KOPT-K1 (cell line): ENCODE results near the gene GNAT1.
"Not testable (repeated sequence)": the region's sequence is repeated elsewhere in the genome, so short reads cannot be mapped to it uniquely, and the experiment has no call there.

Experiments used
- H3K27ac ChIP-seq: fragments of 200-600 bp; sonication (generic); 2 replicates; pipeline ENCODE4 v1.5.1; 2016; ENCODE audit warnings: antibody characterized with exemption, mild to moderate bottlenecking, low read depth, low read length; ENCODE audit not compliant: poor library complexity, severe bottlenecking
- H3K36me3 ChIP-seq: fragments of 200-600 bp; sonication (generic); 2 replicates; pipeline ENCODE4 v1.5.1; 2017; ENCODE audit warnings: antibody characterized with exemption, mild to moderate bottlenecking, low read length, moderate library complexity; ENCODE audit not compliant: insufficient read depth
- H3K9me3 ChIP-seq: fragments of 200-600 bp; sonication (generic); 2 replicates; pipeline ENCODE4 v1.5.1; 2017; ENCODE audit warnings: antibody characterized with exemption, low read length, mild to moderate bottlenecking; ENCODE audit not compliant: insufficient read depth, poor library complexity, severe bottlenecking

GNAT1 gene

DNA sequence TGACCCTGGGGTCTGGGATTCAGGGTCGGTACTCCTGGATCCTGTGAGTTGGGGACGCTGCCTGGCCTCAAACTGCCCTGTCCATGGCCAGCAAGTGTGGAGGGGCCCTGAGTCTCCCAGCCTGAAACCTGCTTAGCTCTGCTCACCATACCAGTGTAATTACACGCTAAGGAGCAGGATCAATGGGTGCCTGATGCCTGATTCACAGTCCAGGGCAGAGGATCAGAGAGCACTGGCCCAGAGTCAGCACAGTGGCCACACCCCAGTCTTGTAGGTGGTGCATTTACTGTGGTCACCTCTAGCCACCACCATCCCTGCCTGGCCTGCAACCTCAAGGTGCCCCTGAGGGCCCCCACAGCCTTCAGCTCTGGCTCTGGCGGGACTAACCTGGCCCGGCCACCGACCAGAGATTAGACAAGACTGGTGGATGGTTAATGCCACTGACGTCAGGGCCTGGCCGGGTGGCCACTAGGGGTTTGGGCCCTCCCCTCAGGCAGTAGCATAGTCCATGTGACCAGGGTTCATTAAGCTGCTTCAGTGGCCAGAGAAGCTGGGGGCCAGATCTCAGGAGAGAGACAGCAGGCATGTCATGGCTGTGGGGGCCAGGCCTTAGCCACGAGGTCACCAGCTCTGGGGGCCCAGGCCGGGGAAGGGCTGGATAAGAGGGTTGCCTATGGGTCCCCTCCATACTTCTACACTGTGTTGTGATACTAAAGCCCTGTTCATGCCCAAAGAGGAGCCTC, 10.3 kb downstream of the GNAT1 start:
- H3K27ac ChIP-seq, result no peak overlapping the region
- H3K36me3 ChIP-seq, result no peaks in the 10 kb centered on the region

DNA sequence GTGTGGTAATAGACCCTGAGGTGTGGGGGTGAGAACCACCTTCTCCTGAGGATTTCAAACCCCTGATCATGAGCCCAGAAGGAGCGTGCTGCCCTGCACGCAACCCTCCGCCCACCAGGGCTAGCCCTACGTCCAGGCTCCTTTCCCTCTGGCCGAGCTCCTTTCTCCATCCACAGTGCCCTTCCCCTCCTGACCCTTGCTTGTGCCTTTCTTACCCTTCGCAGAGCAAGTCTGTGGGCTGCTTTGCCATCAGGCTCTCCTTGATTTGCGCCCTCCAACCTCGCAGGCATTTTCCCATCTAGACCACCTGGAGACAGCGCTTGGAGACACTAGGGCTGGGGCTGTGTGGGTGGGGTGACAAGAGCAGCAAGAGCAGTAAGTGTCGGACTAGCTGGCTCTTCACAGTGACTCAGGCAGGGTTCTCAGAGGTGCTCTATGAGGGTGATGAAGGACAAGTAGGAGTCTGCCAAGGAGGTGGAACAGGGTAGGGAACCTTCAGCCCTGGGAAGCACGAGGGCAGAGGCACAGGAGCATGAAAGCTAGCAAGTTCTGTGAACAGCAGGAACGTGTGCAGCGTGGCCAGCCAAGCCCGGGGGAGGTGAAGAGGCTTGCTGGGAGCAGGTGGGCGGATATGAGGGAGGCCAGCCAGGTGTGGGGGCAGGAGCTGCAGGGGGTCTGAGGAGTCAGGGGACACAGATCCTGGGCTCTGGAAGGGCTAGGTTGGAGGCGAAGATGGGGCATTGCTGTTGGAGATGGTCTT, 11.1 kb downstream of the GNAT1 start:
- no peak overlapping the region for H3K27ac ChIP-seq
- no peaks in the 10 kb centered on the region for H3K36me3 ChIP-seq
- H3K9me3 ChIP-seq, result no peaks in the 10 kb centered on the region

More for the DNA sequence above, 10.3 kb downstream of the GNAT1 start:
- no peaks in the 10 kb centered on the region for H3K9me3 ChIP-seq

DNA sequence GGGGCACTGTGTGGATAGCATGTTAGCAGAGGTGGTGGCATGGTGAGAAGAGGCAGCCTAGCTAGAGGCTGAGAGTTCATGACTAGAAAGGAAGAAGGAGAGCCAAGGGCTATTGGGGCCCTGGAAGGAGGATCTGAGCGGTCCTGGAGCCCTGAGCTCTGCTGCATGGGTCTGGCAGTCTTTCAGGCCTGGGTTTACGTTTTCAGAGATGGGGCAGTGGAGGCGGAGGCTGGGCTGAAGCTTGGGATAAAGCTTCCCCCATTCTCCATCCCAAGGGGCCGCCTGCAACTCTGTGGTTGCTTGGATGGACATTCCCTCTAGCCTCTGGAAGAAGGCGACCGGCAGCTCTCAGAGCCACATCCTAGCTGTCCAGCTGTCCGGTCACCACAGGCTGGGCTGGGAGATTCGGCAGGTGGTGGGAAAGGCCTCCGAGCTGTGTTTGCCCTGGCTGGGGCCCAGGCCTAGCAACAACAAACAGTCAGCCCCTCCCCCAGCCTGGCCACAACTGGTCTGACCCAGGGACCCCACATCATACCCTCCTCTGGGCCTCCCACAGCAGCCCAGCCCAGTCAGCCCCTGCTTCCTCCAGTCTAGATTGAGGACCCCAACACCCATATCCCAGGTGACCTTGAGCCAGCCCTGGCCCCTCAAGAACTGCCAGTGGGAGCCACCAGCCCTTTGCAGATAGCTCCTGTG, 11.9 kb downstream of the GNAT1 start:
- H3K36me3 ChIP-seq, result no peaks in the 10 kb centered on the region
- no peak overlapping the region for H3K27ac ChIP-seq
- no peaks in the 10 kb centered on the region for H3K9me3 ChIP-seq

DNA sequence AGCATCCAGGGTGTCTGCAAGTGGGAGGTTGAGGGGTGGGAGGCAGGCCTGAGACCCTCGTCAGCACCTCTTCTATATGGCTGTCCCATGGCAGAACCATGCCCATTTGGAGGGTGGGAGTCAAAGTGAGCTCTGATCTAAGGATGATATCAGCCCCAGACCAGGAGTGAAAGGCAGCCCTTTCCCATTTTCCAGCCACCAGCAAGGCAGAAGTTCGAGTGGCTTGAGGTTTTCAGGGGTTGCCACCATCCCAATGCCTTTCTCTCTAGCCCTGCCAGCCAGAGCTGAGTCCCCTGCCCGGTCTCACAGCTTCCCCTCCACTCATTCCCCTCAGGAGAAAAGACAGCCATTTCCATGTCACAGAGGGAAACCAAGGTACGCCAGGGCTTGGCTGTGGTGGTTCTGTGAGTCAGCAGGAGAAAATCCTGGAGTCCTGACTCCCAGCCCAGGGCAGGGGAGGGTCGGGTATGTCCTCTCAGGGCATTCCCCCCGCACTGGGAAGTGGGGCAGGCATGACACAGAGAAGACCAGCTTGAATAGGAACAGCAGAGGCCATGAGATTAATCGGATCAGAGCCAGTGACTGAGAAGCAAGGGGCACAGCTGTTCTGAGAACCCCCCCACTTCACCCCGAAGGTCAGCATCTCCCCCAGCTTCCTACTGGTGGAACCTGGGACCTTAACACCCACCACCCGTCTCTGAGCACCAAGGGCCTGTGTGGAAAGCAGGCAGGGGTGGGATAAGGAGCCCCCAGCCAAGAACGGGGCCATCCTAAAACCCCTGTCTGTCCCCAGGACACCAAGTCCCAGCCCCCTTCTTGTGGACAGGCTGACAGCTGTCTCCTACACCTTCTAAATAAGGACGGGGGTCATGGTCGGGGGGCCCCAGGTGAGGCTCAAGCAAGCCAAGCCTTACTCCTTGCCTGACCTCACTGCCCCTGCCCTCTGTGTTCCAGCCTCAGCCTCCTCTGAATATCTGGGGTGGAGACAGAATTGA, 12.7 kb downstream of the GNAT1 start:
- Histone ChIP-seq H3K27ac (no peak overlapping the region), H3K36me3 (no peaks in the 10 kb centered on the region), H3K9me3 (no peaks in the 10 kb centered on the region)

DNA sequence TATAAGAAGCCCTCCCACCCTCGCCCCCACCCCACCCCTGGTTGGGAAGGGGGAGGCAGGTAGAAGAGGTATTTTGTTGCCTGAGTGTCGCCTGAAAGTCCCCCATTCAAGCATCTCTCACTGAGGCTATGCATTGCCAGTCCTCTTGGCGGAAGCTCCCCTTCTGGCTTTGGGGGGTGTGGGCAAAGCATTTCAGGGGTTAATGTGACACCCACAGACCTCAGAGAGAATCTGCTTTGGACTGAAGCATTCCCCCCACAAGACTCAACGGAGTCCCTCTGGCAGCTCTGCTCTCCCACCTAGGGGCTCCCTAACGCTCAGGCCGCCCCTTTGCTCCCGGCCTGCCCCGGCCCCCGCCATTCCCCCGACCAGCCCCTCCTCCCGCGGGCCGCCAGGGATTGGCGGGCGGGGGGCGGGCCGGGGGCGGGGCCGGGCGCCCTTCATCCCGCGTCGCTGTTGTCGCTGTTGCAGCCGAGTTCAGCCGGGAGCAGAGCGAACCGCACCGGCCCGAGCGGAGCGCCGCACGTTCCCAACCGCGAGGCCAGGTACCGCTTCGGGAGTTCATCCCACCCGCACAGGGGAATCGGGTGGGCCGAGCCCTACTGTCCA, 13.5 kb downstream of the GNAT1 start, which contains the start of gene SLC38A3:
SLC38A3 (plus strand) TSS at position 468 of the 609 bp plus-strand sequence. CDS start 8,929 bp downstream, outside the sequence.
- Histone ChIP-seq H3K36me3 (no peaks in the 10 kb centered on the region), H3K27ac (no peak within 1 kb of the TSS), H3K9me3 (no peaks in the 10 kb centered on the region)

DNA sequence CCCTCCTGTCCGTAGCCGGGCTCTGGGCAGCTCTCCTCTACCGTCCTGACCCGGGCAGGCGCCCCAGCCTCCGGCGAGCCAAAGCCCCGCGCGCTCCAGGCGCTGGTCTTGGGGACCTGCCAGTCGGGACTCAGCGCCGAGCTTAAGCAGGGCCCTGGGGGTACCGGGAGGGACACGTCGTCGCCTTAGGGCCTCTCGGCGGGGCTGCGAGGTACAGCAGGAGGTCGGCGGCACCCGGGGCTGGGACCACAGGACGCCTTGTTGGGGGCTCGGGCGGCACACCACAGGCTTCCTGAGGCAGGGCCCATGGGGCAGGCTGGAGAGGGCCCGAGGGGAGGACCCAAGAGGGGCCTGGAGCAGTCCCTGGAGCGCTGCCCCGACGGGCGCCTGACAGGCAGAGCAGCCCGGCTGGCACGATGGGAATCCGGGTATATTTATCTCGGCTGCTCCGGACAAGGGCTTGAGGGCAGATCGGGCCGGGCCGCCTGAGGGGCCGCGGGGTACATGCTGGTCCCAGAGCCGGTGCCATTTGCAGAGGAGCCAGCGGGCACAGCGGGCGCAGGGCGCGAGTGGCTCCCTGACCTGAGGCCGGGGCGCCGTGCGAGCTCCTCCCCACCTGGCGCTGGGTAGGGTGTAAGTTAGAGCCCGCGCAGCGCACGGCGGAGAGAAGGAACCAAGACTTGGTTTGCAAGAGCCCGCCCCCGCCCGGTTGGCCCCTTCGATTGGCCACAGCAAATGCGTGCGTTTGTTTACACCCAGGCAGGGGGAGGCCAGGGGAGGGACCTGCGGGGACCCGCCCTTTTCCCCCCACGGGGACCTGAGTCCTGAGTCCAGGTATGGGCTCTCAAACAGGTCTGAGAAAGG, 14.2 kb downstream of the GNAT1 start:
- H3K36me3 ChIP-seq, result no peaks in the 10 kb centered on the region
- no peak overlapping the region for H3K27ac ChIP-seq
- no peaks in the 10 kb centered on the region for H3K9me3 ChIP-seq

DNA sequence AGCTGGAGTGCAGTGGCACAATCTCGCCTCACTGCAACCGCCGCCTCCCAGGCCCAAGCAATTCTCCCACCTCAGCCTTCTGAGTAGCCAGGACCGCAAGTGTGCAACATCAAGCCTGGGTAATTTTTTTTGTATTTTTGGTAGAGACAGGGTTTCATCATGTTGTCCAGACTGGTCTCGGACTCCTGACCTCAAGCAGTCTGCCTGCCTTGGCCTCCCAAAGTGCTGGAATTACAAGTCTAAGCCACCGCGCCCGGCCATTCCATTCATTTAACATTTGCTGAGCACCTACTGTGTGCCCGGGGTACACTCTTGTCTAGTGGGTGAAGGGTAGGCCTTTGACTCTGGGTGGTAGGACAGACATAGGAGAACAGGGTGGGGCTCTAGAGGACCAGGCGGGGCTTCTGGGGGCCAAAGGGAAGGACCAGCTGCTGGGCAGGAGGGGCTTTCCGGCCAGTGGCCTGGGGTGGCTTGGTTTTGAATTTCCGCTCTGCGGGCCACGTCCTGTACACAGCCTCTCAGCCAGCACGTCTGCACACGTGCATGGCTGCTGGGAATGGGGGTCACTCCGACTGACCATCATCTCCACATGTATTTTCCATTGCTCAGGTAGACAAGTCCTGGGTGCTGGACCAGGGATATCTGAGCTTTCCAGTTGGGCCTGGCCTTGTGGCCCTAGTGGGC, 16.1 kb downstream of the GNAT1 start:
- Histone ChIP-seq H3K27ac (no peak overlapping the region), H3K9me3 (no peaks in the 10 kb centered on the region), H3K36me3 (no peaks in the 10 kb centered on the region)

DNA sequence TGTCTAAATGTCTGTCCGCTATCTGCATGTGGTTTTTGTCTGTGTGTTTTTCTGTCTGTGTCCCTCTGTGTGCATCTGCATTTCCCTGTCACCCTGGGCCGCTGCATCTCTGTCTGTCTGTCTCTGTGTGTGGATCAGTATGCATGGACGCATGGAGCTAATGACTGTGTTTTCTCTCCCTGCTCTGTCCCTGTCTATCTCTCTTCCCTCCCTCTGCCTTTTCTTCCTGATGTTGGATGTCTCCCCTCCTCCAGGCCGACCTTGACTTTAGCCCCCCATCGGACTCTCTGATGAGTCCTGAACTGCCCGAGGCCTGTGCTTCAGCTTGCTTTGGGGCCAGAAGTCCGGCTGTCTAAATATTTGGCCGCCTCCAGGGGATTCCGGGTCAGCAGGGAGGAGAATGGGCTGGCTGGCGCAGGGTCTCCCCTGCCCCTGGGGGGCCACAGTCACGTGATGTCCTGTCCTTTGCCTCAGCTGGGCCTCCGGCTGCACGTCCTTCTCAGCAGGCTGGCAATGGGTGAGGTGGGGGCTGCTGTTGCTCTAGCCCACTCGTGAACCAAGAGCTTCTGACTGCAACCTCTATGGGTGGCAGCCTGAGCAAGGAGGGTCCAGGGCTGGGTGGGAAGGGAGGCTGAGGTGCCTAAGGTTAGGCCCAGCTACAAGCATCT, 17.4 kb downstream of the GNAT1 start:
- Histone ChIP-seq H3K36me3 (no peaks in the 10 kb centered on the region), H3K9me3 (no peaks in the 10 kb centered on the region), H3K27ac (no peak overlapping the region)

DNA sequence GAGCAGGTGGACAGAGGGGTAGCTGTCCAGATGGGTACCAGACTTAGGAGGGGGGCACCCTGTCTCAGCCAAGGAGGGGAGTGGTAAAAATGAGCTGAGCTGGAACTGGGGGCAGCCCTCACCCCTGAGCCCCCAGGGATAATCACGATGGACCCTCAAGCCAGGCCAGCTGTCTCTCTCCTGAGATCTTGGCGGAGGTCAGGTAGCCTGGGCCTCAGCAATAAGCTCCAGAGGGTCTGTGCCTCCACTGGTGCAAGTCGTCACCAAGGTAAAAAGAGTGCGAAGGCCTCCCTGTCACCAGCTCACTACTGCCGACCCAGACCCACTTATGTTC, 18.7 kb downstream of the GNAT1 start:
- no peak overlapping the region for H3K27ac ChIP-seq
- H3K36me3 ChIP-seq, result no peaks in the 10 kb centered on the region
- no peaks in the 10 kb centered on the region for H3K9me3 ChIP-seq

DNA sequence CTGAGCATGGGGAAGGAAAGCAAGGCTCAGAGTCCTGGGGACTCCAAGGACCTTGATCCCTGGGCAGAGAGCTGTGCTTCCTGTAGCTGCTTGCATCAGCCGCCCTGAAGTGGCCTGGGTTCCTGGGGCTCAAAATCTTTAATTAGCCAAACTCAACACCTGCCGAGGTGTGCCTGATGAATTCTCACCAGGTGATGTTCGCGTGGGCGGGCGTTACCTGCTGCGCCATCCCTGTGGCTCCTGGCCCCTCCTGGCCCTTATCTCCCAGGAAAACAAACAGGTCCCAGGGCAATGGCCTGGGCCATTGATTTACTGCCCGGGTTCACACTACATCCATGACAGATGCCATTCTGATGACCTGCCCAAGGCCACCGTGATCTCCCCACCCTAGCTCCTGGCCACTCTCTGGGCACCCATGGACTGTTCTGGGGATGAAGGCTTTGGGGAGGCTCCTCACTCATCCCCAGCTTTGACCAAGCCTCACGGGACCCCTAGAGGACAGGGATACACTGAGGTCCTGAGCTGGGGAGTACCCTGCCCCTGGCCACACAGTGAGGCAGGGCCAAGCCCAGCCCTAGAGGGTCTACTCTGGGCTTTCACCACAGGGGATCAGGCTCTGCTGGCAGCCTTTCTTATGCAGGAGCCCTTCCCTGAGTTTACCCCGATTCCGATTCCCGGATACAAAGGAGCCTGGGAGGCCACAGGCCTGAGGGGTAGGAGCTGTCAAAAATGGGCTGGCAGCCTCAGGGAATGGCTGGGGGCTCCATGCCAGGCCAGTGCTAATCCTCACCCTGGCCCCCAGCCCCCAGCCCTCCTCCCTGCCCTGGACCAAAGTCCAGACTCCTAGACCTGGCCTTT, 19.3 kb downstream of the GNAT1 start:
- no peaks in the 10 kb centered on the region for H3K9me3 ChIP-seq
- H3K27ac ChIP-seq, result no peak overlapping the region
- no peaks in the 10 kb centered on the region for H3K36me3 ChIP-seq

DNA sequence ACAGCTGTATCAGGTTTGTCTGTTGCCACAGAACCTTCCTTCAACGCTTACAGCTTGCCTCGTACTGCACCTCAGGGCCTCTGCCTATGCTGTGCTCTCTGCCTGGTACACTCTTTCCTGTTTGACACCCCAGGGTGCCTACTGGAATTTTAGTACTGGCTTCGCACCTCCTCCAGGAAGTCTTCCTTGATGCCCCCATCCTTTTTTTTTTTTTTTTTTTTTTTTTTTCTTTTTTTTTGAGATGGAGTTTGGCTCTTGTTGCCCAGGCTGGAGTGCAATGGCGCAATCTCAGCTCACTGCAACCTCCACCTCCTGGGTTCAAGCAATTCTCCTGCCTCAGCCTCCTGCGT, 19.9 kb downstream of the GNAT1 start:
- not testable (repeated sequence) for H3K36me3 ChIP-seq, H3K27ac ChIP-seq, H3K9me3 ChIP-seq

DNA sequence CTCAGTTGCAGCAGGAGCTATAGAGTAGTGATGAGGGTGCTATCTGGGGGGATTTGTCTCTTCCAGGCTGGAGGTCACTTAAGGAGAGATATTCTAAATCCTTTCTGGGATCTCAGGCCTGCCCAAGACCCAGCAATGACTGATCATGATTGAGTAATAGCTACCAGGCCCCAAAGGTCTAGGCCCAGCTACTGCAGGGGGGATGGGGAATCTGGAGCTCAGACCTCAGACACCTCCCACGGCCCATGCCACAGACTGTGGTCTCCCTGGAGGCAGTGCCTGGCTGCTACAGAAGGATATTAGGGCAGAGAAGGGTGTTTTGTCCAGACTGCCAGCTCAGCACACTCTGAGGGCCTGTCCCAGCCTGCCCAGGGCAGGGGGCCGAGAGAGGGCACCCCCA, 20.5 kb downstream of the GNAT1 start:
- Histone ChIP-seq H3K9me3 (no peaks in the 10 kb centered on the region), H3K36me3 (no peaks in the 10 kb centered on the region), H3K27ac (no peak overlapping the region)
